ENCODE results near the gene SLC18B1. TPM values are rescaled to one million over a fixed set of nuclear protein-coding genes. Genes with fewer than 3 reads are reported as not detected.

Gene SLC18B1
- total and polyA plus RNA-seq, 2 of the 13 experiments (the other 11 are each of a cell fraction or from before 2014, with no cell fraction given) = 11.4 to 13.8 TPM

GRCh38 chr6:132749111-132749510, 49.3 kb downstream of the SLC18B1 start (continued):
- TF ChIP-seq FOXK1 (CRISPR knock-in tag; IDR thresholded peaks at IDR 0.05; ENCODE audit: borderline replicate concordance, low read depth) (peak; percentile 63; the same call in 1 of the 2 replicates), NAIF1 (CRISPR knock-in tag; IDR thresholded peaks at IDR 0.05; ENCODE audit: borderline replicate concordance) (no peak), ZNF772 (CRISPR knock-in tag; IDR thresholded peaks at IDR 0.05) (no peak), GABPB1 (CRISPR knock-in tag; IDR thresholded peaks at IDR 0.05) (peak; percentile 78), ZFP41 (CRISPR knock-in tag; IDR thresholded peaks at IDR 0.05; ENCODE audit: borderline replicate concordance) (no peak), ZNF274 (CRISPR knock-in tag; IDR thresholded peaks at IDR 0.05) (no peak), HNRNPH1 (optimal IDR thresholded peaks at IDR 0.05; ENCODE audit: low read depth, low read length) (no peak), POGZ (CRISPR knock-in tag; IDR thresholded peaks at IDR 0.05) (0 out of 2 replicates have a peak, but pooled peaks have one; percentile 33), CEBPB (IDR thresholded peaks at IDR 0.05; ENCODE audit: borderline replicate concordance, low read depth, low read length) (peak; percentile 86), ZNF343 (CRISPR knock-in tag; IDR thresholded peaks at IDR 0.05) (no peak), ZMYM4 (CRISPR knock-in tag; IDR thresholded peaks at IDR 0.05) (no peak), HDAC1 (CRISPR knock-in tag; IDR thresholded peaks at IDR 0.05) (0 out of 2 replicates have a peak, but pooled peaks have one; percentile 23), ZNF260 (CRISPR knock-in tag; IDR thresholded peaks at IDR 0.05; ENCODE audit: borderline replicate concordance, low read depth) (no peak), U2AF2 (IDR thresholded peaks at IDR 0.05; ENCODE audit: low read depth, low read length) (no peak), ZNF773 (CRISPR knock-in tag; IDR thresholded peaks at IDR 0.05; ENCODE audit: borderline replicate concordance) (no peak), MIXL1 (CRISPR knock-in tag; IDR thresholded peaks at IDR 0.05) (no peak), GFI1 (CRISPR knock-in tag; IDR thresholded peaks at IDR 0.05; ENCODE audit: borderline replicate concordance) (peak; percentile 34; the same call in 1 of the 2 replicates), CENPT (CRISPR knock-in tag; IDR thresholded peaks at IDR 0.05; ENCODE audit: low read depth) (no peak)
- TF ChIP-seq, protein P1, sequence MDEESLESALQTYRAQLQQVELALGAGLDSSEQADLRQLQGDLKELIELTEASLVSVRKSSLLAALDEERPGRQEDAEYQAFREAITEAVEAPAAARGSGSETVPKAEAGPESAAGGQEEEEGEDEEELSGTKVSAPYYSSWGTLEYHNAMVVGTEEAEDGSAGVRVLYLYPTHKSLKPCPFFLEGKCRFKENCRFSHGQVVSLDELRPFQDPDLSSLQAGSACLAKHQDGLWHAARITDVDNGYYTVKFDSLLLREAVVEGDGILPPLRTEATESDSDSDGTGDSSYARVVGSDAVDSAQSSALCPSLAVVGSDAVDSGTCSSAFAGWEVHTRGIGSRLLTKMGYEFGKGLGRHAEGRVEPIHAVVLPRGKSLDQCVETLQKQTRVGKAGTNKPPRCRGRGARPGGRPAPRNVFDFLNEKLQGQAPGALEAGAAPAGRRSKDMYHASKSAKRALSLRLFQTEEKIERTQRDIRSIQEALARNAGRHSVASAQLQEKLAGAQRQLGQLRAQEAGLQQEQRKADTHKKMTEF (CRISPR knock-in tag; IDR thresholded peaks at IDR 0.05) = peak; percentile 52; the same call in 1 of the 2 replicates
- TF ChIP-seq, protein P2, sequence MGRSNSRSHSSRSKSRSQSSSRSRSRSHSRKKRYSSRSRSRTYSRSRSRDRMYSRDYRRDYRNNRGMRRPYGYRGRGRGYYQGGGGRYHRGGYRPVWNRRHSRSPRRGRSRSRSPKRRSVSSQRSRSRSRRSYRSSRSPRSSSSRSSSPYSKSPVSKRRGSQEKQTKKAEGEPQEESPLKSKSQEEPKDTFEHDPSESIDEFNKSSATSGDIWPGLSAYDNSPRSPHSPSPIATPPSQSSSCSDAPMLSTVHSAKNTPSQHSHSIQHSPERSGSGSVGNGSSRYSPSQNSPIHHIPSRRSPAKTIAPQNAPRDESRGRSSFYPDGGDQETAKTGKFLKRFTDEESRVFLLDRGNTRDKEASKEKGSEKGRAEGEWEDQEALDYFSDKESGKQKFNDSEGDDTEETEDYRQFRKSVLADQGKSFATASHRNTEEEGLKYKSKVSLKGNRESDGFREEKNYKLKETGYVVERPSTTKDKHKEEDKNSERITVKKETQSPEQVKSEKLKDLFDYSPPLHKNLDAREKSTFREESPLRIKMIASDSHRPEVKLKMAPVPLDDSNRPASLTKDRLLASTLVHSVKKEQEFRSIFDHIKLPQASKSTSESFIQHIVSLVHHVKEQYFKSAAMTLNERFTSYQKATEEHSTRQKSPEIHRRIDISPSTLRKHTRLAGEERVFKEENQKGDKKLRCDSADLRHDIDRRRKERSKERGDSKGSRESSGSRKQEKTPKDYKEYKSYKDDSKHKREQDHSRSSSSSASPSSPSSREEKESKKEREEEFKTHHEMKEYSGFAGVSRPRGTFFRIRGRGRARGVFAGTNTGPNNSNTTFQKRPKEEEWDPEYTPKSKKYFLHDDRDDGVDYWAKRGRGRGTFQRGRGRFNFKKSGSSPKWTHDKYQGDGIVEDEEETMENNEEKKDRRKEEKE (IDR thresholded peaks at IDR 0.05) = no peak
- TF ChIP-seq, protein P3, sequence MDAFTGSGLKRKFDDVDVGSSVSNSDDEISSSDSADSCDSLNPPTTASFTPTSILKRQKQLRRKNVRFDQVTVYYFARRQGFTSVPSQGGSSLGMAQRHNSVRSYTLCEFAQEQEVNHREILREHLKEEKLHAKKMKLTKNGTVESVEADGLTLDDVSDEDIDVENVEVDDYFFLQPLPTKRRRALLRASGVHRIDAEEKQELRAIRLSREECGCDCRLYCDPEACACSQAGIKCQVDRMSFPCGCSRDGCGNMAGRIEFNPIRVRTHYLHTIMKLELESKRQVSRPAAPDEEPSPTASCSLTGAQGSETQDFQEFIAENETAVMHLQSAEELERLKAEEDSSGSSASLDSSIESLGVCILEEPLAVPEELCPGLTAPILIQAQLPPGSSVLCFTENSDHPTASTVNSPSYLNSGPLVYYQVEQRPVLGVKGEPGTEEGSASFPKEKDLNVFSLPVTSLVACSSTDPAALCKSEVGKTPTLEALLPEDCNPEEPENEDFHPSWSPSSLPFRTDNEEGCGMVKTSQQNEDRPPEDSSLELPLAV (CRISPR knock-in tag; conservative IDR thresholded peaks at IDR 0.05; ENCODE audit: low read depth) = no peak
- TF ChIP-seq, protein P4, sequence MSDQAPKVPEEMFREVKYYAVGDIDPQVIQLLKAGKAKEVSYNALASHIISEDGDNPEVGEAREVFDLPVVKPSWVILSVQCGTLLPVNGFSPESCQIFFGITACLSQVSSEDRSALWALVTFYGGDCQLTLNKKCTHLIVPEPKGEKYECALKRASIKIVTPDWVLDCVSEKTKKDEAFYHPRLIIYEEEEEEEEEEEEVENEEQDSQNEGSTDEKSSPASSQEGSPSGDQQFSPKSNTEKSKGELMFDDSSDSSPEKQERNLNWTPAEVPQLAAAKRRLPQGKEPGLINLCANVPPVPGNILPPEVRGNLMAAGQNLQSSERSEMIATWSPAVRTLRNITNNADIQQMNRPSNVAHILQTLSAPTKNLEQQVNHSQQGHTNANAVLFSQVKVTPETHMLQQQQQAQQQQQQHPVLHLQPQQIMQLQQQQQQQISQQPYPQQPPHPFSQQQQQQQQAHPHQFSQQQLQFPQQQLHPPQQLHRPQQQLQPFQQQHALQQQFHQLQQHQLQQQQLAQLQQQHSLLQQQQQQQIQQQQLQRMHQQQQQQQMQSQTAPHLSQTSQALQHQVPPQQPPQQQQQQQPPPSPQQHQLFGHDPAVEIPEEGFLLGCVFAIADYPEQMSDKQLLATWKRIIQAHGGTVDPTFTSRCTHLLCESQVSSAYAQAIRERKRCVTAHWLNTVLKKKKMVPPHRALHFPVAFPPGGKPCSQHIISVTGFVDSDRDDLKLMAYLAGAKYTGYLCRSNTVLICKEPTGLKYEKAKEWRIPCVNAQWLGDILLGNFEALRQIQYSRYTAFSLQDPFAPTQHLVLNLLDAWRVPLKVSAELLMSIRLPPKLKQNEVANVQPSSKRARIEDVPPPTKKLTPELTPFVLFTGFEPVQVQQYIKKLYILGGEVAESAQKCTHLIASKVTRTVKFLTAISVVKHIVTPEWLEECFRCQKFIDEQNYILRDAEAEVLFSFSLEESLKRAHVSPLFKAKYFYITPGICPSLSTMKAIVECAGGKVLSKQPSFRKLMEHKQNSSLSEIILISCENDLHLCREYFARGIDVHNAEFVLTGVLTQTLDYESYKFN (CRISPR knock-in tag; conservative IDR thresholded peaks at IDR 0.05) = no peak

All from HepG2 (cell line).